DND-41 (cell line): ENCODE data around the gene MED25.

Experiments
- EZH2 ChIP-seq: IDR thresholded peaks from 3 replicates; pipeline ENCODE4 v1.6.1; 2012; ENCODE audit warnings: borderline replicate concordance, low read depth, mild to moderate bottlenecking, moderate library complexity, low read length, inconsistent platforms; ENCODE audit not compliant: severe bottlenecking
- TF ChIP-seq, protein P1 (sequence below): IDR thresholded peaks from 2 replicates; pipeline ENCODE4 v1.5.1; 2012; ENCODE audit warnings: borderline replicate concordance, low read length, moderate library complexity, mild to moderate bottlenecking; ENCODE audit not compliant: poor library complexity, severe bottlenecking; ENCODE audit errors: extremely low read depth

DNA sequence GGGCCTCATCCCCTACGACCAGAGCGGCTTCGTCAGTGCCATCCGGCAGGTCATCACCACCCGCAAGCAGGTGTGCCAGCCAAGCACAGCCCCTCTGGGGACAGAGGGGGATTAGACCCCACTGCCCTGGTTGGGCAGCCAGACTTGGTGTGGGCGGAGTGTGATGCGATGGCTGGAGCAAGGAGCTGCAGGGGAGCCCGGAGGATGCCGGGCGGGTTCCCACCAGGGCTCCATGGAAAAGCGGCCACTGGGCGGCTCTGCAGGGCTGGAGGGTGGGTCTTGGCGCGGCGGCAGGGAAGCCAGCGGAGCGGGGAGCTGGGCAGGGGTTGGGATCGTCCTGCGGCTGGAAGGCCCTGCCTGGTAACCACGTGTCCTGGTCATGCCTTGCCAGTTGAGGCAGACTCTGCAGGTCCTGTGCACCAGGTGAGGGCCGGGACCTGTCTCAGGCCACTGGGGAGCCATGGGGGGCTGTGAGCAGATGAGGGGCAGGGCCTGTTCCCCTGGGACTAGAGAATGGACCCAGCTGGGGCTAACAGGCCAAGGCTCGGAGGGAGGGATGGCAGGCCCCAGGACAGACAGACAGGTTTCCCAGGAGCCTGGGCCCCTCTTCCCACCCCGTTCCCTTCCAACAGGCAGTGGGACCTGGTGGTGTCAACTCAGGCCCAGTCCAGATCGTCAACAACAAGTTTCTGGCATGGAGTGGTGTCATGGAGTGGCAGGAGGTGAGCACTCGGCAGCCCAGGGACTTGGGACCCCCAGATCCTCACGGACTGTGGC lies 39.2 kb downstream of the MED25 start:
- TF ChIP-seq, protein P1, sequence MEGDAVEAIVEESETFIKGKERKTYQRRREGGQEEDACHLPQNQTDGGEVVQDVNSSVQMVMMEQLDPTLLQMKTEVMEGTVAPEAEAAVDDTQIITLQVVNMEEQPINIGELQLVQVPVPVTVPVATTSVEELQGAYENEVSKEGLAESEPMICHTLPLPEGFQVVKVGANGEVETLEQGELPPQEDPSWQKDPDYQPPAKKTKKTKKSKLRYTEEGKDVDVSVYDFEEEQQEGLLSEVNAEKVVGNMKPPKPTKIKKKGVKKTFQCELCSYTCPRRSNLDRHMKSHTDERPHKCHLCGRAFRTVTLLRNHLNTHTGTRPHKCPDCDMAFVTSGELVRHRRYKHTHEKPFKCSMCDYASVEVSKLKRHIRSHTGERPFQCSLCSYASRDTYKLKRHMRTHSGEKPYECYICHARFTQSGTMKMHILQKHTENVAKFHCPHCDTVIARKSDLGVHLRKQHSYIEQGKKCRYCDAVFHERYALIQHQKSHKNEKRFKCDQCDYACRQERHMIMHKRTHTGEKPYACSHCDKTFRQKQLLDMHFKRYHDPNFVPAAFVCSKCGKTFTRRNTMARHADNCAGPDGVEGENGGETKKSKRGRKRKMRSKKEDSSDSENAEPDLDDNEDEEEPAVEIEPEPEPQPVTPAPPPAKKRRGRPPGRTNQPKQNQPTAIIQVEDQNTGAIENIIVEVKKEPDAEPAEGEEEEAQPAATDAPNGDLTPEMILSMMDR, result no peak
- TF ChIP-seq EZH2, result no peak
